NCI-H2196 (cell line): ENCODE data around the gene KCTD13.
"Not testable (repeated sequence)": the region's sequence is repeated elsewhere in the genome, so short reads cannot be mapped to it uniquely, and the experiment has no call there.

ENCODE experiments used
- DNase-seq: peaks from one replicate; lab custom pipeline; 2025; ENCODE audit not compliant: unreplicated experiment; lab: John Stamatoyannopoulos, UW

Gene KCTD13

GRCh38 chr16:29925781-29926710 is at the start of gene KCTD13:
KCTD13 (minus strand) TSS chr16:29926226; CDS start chr16:29926033, 193 bp downstream.
- DNase-seq: peak; percentile 76

- no peak for DNase-seq
Measured at GRCh38 chr16:29975134-29975538, 49.1 kb upstream of the KCTD13 start.

GRCh38 chr16:29974291-29975133 is 48.5 kb upstream of the KCTD13 start:
- no peak for DNase-seq

- peak; percentile 99 for DNase-seq
Measured at GRCh38 chr16:29973384-29974246, 47.6 kb upstream of the KCTD13 start, which contains the start of gene TAOK2. TAOK2 (plus strand) TSS chr16:29973868; CDS start chr16:29977773, 3,905 bp downstream.

GRCh38 chr16:29972992-29973383 is 47.0 kb upstream of the KCTD13 start:
- no peak for DNase-seq

- no peak for DNase-seq
Measured at GRCh38 chr16:29972500-29972899, 46.5 kb upstream of the KCTD13 start.

GRCh38 chr16:29971304-29971703 is 45.3 kb upstream of the KCTD13 start:
- no peak for DNase-seq

- no peak for DNase-seq
Measured at GRCh38 chr16:29968205-29968604, 42.2 kb upstream of the KCTD13 start.

GRCh38 chr16:29963021-29963743 is 37.2 kb upstream of the KCTD13 start:
- no peak for DNase-seq

- DNase-seq: no peak
Measured at GRCh38 chr16:29962344-29962994, 36.4 kb upstream of the KCTD13 start.

- peak; percentile 94 for DNase-seq
Measured at GRCh38 chr16:29961479-29962343, 35.7 kb upstream of the KCTD13 start, which contains the start of gene TMEM219. TMEM219 (plus strand) TSS chr16:29962079; CDS start chr16:29963144, 1,065 bp downstream.

GRCh38 chr16:29961127-29961478 is 35.1 kb upstream of the KCTD13 start:
- no peak for DNase-seq

- not testable (repeated sequence) for DNase-seq
Measured at GRCh38 chr16:29959821-29960220, 33.8 kb upstream of the KCTD13 start.

GRCh38 chr16:29959293-29959692 is 33.3 kb upstream of the KCTD13 start:
- DNase-seq: no peak

- DNase-seq: no peak
Measured at GRCh38 chr16:29958756-29959155, 32.7 kb upstream of the KCTD13 start.

GRCh38 chr16:29951625-29952365 is 25.8 kb upstream of the KCTD13 start:
- DNase-seq: no peak

- DNase-seq: no peak
Measured at GRCh38 chr16:29950806-29951461, 24.9 kb upstream of the KCTD13 start.
